ENCODE results near the gene MRPL33. TPM values are rescaled to one million over a fixed set of nuclear protein-coding genes. Genes with fewer than 3 reads are reported as not detected.
A peak's percentile ranks its signal among the peaks of the same experiment; 100 is the strongest.

Gene MRPL33
- total and polyA plus RNA-seq, 2 of the 13 experiments (the other 11 are each of a cell fraction or from before 2014, with no cell fraction given) = 69.7 to 218 TPM

DNA sequence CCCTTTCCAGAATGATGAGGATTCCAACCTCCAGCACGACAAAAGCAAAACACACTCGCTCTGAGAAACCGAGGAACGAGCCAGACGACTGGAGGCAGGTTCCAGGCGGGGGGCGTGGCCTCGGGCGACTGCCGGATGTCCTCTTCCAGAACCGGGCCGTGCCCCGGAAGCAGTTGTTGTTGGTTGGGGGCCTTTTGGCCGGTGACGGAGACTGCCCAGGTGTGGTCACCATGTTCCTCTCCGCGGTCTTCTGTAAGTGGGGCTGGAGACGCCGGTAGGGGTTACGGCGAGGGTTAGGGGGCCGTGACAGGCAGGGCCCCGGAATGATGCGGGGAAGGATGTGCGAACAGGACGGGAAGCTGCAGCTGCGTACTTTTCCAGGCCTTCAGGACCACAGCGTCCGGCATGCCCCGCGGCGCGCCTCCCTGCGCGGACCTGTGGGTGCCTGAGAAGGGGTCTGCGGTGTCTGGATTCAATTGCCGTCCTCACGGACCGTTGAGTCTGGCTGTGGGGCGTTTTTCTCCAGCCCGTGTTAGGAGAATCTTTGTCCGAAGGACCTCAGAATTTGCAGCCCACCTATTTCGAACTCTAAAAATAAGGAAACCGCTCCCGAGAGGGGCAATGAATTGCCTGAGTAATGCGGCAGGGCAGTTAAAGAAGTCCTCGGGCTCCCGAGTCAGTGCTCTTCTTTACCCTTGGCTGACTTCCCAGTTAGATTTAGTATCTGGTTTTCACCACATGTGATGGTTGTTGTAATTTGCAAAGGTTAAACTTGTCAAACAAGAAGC lies at the start of gene MRPL33 (continued):
- TF ChIP-seq, protein P1, sequence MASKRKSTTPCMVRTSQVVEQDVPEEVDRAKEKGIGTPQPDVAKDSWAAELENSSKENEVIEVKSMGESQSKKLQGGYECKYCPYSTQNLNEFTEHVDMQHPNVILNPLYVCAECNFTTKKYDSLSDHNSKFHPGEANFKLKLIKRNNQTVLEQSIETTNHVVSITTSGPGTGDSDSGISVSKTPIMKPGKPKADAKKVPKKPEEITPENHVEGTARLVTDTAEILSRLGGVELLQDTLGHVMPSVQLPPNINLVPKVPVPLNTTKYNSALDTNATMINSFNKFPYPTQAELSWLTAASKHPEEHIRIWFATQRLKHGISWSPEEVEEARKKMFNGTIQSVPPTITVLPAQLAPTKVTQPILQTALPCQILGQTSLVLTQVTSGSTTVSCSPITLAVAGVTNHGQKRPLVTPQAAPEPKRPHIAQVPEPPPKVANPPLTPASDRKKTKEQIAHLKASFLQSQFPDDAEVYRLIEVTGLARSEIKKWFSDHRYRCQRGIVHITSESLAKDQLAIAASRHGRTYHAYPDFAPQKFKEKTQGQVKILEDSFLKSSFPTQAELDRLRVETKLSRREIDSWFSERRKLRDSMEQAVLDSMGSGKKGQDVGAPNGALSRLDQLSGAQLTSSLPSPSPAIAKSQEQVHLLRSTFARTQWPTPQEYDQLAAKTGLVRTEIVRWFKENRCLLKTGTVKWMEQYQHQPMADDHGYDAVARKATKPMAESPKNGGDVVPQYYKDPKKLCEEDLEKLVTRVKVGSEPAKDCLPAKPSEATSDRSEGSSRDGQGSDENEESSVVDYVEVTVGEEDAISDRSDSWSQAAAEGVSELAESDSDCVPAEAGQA (IDR thresholded peaks at IDR 0.05; ENCODE audit: low read depth) = peak; percentile 78
- TF ChIP-seq, protein P1 (CRISPR knock-in tag; IDR thresholded peaks at IDR 0.05; ENCODE audit: borderline replicate concordance) = no peak
- TF ChIP-seq, protein P2, sequence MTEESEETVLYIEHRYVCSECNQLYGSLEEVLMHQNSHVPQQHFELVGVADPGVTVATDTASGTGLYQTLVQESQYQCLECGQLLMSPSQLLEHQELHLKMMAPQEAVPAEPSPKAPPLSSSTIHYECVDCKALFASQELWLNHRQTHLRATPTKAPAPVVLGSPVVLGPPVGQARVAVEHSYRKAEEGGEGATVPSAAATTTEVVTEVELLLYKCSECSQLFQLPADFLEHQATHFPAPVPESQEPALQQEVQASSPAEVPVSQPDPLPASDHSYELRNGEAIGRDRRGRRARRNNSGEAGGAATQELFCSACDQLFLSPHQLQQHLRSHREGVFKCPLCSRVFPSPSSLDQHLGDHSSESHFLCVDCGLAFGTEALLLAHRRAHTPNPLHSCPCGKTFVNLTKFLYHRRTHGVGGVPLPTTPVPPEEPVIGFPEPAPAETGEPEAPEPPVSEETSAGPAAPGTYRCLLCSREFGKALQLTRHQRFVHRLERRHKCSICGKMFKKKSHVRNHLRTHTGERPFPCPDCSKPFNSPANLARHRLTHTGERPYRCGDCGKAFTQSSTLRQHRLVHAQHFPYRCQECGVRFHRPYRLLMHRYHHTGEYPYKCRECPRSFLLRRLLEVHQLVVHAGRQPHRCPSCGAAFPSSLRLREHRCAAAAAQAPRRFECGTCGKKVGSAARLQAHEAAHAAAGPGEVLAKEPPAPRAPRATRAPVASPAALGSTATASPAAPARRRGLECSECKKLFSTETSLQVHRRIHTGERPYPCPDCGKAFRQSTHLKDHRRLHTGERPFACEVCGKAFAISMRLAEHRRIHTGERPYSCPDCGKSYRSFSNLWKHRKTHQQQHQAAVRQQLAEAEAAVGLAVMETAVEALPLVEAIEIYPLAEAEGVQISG (CRISPR knock-in tag; IDR thresholded peaks at IDR 0.05) = peak; percentile 88
- TF ChIP-seq ZNF138 (CRISPR knock-in tag; IDR thresholded peaks at IDR 0.05; ENCODE audit: low read depth) (peak; percentile 87; the same call in 1 of the 2 replicates), SP140L (CRISPR knock-in tag; IDR thresholded peaks at IDR 0.05; ENCODE audit: borderline replicate concordance) (peak; percentile 93; the same call in 1 of the 2 replicates), ZSCAN21 (CRISPR knock-in tag; IDR thresholded peaks at IDR 0.05; ENCODE audit: borderline replicate concordance) (peak; percentile 81; the same call in 1 of the 2 replicates), ZNF746 (CRISPR knock-in tag; IDR thresholded peaks at IDR 0.05) (peak; percentile 73; the same call in 1 of the 2 replicates), SIN3A (IDR thresholded peaks at IDR 0.05; ENCODE audit: borderline replicate concordance, low read depth, low read length) (peak; percentile 80; the same call in 1 of the 2 replicates), ZNF713 (CRISPR knock-in tag; IDR thresholded peaks at IDR 0.05) (peak; percentile 96), ISL2 (CRISPR knock-in tag; IDR thresholded peaks at IDR 0.05) (peak; percentile 48; the same call in 1 of the 2 replicates), RFX5 (IDR thresholded peaks at IDR 0.05; ENCODE audit: low read depth, low read length) (no peak), ZBTB3 (CRISPR knock-in tag; IDR thresholded peaks at IDR 0.05; ENCODE audit: borderline replicate concordance, low read depth) (no peak), RFX3 (CRISPR knock-in tag; IDR thresholded peaks at IDR 0.05) (no peak)
- TF ChIP-seq, protein P3, sequence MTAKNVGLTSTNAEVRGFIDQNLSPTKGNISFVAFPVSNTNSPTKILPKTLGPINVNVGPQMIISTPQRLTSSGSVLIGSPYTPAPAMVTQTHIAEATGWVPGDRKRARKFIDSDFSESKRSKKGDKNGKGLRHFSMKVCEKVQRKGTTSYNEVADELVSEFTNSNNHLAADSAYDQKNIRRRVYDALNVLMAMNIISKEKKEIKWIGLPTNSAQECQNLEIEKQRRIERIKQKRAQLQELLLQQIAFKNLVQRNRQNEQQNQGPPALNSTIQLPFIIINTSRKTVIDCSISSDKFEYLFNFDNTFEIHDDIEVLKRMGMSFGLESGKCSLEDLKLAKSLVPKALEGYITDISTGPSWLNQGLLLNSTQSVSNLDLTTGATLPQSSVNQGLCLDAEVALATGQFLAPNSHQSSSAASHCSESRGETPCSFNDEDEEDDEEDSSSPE (CRISPR knock-in tag; IDR thresholded peaks at IDR 0.05) = peak; percentile 58
- TF ChIP-seq, protein P4, sequence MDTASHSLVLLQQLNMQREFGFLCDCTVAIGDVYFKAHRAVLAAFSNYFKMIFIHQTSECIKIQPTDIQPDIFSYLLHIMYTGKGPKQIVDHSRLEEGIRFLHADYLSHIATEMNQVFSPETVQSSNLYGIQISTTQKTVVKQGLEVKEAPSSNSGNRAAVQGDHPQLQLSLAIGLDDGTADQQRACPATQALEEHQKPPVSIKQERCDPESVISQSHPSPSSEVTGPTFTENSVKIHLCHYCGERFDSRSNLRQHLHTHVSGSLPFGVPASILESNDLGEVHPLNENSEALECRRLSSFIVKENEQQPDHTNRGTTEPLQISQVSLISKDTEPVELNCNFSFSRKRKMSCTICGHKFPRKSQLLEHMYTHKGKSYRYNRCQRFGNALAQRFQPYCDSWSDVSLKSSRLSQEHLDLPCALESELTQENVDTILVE (CRISPR knock-in tag; IDR thresholded peaks at IDR 0.05) = peak; percentile 94
- TF ChIP-seq, protein P5, sequence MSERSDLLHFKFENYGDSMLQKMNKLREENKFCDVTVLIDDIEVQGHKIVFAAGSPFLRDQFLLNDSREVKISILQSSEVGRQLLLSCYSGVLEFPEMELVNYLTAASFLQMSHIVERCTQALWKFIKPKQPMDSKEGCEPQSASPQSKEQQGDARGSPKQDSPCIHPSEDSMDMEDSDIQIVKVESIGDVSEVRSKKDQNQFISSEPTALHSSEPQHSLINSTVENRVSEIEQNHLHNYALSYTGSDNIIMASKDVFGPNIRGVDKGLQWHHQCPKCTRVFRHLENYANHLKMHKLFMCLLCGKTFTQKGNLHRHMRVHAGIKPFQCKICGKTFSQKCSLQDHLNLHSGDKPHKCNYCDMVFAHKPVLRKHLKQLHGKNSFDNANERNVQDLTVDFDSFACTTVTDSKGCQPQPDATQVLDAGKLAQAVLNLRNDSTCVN (CRISPR knock-in tag; IDR thresholded peaks at IDR 0.05; ENCODE audit: borderline replicate concordance) = peak; percentile 90
